Glutamatergic neuron (in vitro differentiated cells): ENCODE data around the gene TACO1. TPM values are rescaled to one million over a fixed set of nuclear protein-coding genes. Genes with fewer than 3 reads are reported as not detected.

ENCODE experiments used
- DNase-seq: peaks from one replicate; pipeline ENCODE4 v3.0.0; 2022
- H3K27ac Mint-ChIP-seq: one replicate; pipeline ENCODE4 v1.8.0; 2020; ENCODE audit warnings: mild to moderate bottlenecking, mixed read lengths, inconsistent platforms; ENCODE audit not compliant: unreplicated experiment
- H3K27me3 Mint-ChIP-seq: one replicate; pipeline ENCODE4 v1.8.0; 2020; ENCODE audit warnings: mild to moderate bottlenecking, moderate library complexity, mixed read lengths, inconsistent platforms; ENCODE audit not compliant: unreplicated experiment
- H3K36me3 Mint-ChIP-seq: one replicate; pipeline ENCODE4 v1.8.0; 2020; ENCODE audit warnings: mild to moderate bottlenecking, mixed read lengths, inconsistent platforms; ENCODE audit not compliant: unreplicated experiment
- H3K4me1 Mint-ChIP-seq: one replicate; pipeline ENCODE4 v1.8.0; 2020; ENCODE audit warnings: mild to moderate bottlenecking, low read depth, mixed read lengths, inconsistent platforms; ENCODE audit not compliant: unreplicated experiment
- H3K4me3 Mint-ChIP-seq: one replicate; pipeline ENCODE4 v1.8.0; 2020; ENCODE audit warnings: mild to moderate bottlenecking, mixed read lengths, inconsistent platforms; ENCODE audit not compliant: unreplicated experiment
- H3K9me3 Mint-ChIP-seq: one replicate; pipeline ENCODE4 v1.8.0; 2020; ENCODE audit warnings: mild to moderate bottlenecking, moderate library complexity, mixed read lengths, inconsistent platforms; ENCODE audit not compliant: unreplicated experiment
- CTCF ChIP-seq: fragments of 200-600 bp; sonication (generic); IDR thresholded peaks from one replicate; pipeline ENCODE4 v1.5.0; 2021; ENCODE audit not compliant: partially characterized antibody, unreplicated experiment
- total RNA-seq: library from RNA; stranded (reverse); fragmentation: NEBNext Ultra II Directional; extraction: Animal tissue kit (Norgen Biotek cat#: 25700); gene quantifications from one replicate; pipeline ENCODE4 v1.2.1, GENCODE V29; 2021; ENCODE audit not compliant: unreplicated experiment

Gene TACO1
- total RNA-seq, 1 donor from 2014 or later: 23.2 TPM

- Mint-ChIP-seq H3K27me3 (peaks cover 2% of the 10 kb centered on the region), H3K4me1 (peaks cover 26% of the 10 kb centered on the region), H3K36me3 (no peaks in the 10 kb centered on the region), H3K27ac (no peak overlapping the region), H3K9me3 (peaks cover 1% of the 10 kb centered on the region), H3K4me3 (no peak overlapping the region)
- no peak for DNase-seq
- no peak for TF ChIP-seq CTCF
Observed at GRCh38 chr17:63558441-63558840, 42.3 kb upstream of the TACO1 start.

- H3K4me3 Mint-ChIP-seq: no peak overlapping the region
- H3K36me3 Mint-ChIP-seq: no peaks in the 10 kb centered on the region
- peaks cover 1% of the 10 kb centered on the region for H3K9me3 Mint-ChIP-seq
- H3K27me3 Mint-ChIP-seq: peaks cover 5% of the 10 kb centered on the region
- H3K27ac Mint-ChIP-seq: peak overlapping the region; percentile 38
- no peak for TF ChIP-seq CTCF
- DNase-seq: no peak
- H3K4me1 Mint-ChIP-seq: peaks cover 15% of the 10 kb centered on the region
Observed at GRCh38 chr17:63561819-63562218, 38.9 kb upstream of the TACO1 start.

- H3K27ac Mint-ChIP-seq: no peak overlapping the region
- no peak overlapping the region for H3K4me3 Mint-ChIP-seq
- no peaks in the 10 kb centered on the region for H3K36me3 Mint-ChIP-seq
- peaks cover 2% of the 10 kb centered on the region for H3K27me3 Mint-ChIP-seq
- peaks cover 15% of the 10 kb centered on the region for H3K4me1 Mint-ChIP-seq
- no peak for DNase-seq
- H3K9me3 Mint-ChIP-seq: peaks cover 1% of the 10 kb centered on the region
- TF ChIP-seq CTCF: no peak
Observed at GRCh38 chr17:63563339-63563738, 37.4 kb upstream of the TACO1 start.

- Mint-ChIP-seq H3K27me3 (peaks cover 2% of the 10 kb centered on the region), H3K9me3 (peaks cover 1% of the 10 kb centered on the region), H3K27ac (no peak overlapping the region), H3K4me1 (peaks cover 20% of the 10 kb centered on the region), H3K36me3 (no peaks in the 10 kb centered on the region), H3K4me3 (no peak overlapping the region)
- no peak for TF ChIP-seq CTCF
- DNase-seq: no peak
Observed at GRCh38 chr17:63564562-63564961, 36.1 kb upstream of the TACO1 start.

- Mint-ChIP-seq H3K4me1 (peaks cover 8% of the 10 kb centered on the region), H3K36me3 (no peaks in the 10 kb centered on the region), H3K27me3 (peaks cover 2% of the 10 kb centered on the region), H3K27ac (no peak overlapping the region), H3K9me3 (no peaks in the 10 kb centered on the region), H3K4me3 (no peak overlapping the region)
- no peak for DNase-seq
- TF ChIP-seq CTCF: no peak
Observed at GRCh38 chr17:63567229-63567628, 33.5 kb upstream of the TACO1 start.
